ENCODE results near the gene FAM120A.

FAM120A gene

GRCh38 chr9:93562157-93562556 is 110.7 kb downstream of the FAM120A start:
- Histone ChIP-seq H4K20me1 (ENCODE audit: insufficient read depth, low read length, poor library complexity, severe bottlenecking) (no peaks in the 10 kb centered on the region), H3K4me2 (ENCODE audit: low read depth, low read length, poor library complexity, severe bottlenecking) (no peak overlapping the region), H2AFZ (ENCODE audit: low read length) (no peak overlapping the region), H3K79me2 (ENCODE audit: insufficient read depth, low read length) (no peaks in the 10 kb centered on the region), H3K36me3 (ENCODE audit: insufficient read depth, low read length) (peaks cover 67% of the 10 kb centered on the region; the same call in 1 of the 2 replicates), H3K4me1 (ENCODE audit: insufficient read depth, low read length, poor library complexity, severe bottlenecking) (peaks cover 8% of the 10 kb centered on the region), H3K27me3 (ENCODE audit: insufficient read depth, low read length, poor library complexity, severe bottlenecking) (no peaks in the 10 kb centered on the region), H3K9me2 (replicated peaks; ENCODE audit: low read depth, low read length) (no peaks in the 10 kb centered on the region), H3K4me3 (ENCODE audit: low read length, poor library complexity, severe bottlenecking) (no peak overlapping the region), H3K9ac (ENCODE audit: low read depth, low read length, poor library complexity, severe bottlenecking) (no peak overlapping the region), H3K9me3 (ENCODE audit: insufficient read depth, low read depth, low read length) (no peaks in the 10 kb centered on the region), H3F3A (ENCODE audit: low read depth) (peaks cover 3% of the 10 kb centered on the region; the same call in 1 of the 2 replicates)
- TF ChIP-seq, protein P1, sequence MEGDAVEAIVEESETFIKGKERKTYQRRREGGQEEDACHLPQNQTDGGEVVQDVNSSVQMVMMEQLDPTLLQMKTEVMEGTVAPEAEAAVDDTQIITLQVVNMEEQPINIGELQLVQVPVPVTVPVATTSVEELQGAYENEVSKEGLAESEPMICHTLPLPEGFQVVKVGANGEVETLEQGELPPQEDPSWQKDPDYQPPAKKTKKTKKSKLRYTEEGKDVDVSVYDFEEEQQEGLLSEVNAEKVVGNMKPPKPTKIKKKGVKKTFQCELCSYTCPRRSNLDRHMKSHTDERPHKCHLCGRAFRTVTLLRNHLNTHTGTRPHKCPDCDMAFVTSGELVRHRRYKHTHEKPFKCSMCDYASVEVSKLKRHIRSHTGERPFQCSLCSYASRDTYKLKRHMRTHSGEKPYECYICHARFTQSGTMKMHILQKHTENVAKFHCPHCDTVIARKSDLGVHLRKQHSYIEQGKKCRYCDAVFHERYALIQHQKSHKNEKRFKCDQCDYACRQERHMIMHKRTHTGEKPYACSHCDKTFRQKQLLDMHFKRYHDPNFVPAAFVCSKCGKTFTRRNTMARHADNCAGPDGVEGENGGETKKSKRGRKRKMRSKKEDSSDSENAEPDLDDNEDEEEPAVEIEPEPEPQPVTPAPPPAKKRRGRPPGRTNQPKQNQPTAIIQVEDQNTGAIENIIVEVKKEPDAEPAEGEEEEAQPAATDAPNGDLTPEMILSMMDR (conservative IDR thresholded peaks at IDR 0.05; ENCODE audit: low read length) = no peak
- no peak for TF ChIP-seq EZH2phosphoT487 (IDR thresholded peaks at IDR 0.05; ENCODE audit: borderline replicate concordance)

DNA sequence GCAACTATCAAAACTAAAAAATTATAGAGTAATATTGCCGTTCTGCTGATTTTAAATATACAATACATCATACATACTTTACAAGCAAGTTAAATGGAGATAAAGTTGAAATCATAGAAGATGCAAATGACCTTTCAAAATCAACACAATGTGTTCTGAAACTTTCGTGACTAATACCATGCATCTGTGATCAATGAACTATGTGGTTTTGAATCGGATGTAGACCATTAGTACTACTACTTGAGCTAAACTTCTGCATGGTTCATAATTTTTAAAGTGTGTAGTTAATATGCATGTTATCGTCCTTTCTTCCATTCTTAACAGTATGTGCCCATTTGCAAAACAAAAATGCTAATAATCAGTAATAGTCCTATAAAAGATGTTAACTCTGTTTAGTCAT is 113.6 kb downstream of the FAM120A start:
- H3K4me2 ChIP-seq (ENCODE audit: low read depth, low read length, poor library complexity, severe bottlenecking) = no peak overlapping the region
- peaks cover 3% of the 10 kb centered on the region; the same call in 1 of the 2 replicates for H3F3A ChIP-seq (ENCODE audit: low read depth)
- no peaks in the 10 kb centered on the region for H4K20me1 ChIP-seq (ENCODE audit: insufficient read depth, low read length, poor library complexity, severe bottlenecking)
- no peaks in the 10 kb centered on the region for H3K27me3 ChIP-seq (ENCODE audit: insufficient read depth, low read length, poor library complexity, severe bottlenecking)
- H3K79me2 ChIP-seq (ENCODE audit: insufficient read depth, low read length) = peaks cover 5% of the 10 kb centered on the region; the same call in 1 of the 2 replicates
- no peak overlapping the region for H3K9ac ChIP-seq (ENCODE audit: low read depth, low read length, poor library complexity, severe bottlenecking)
- H3K9me3 ChIP-seq (ENCODE audit: insufficient read depth, low read depth, low read length) = no peaks in the 10 kb centered on the region
- no peaks in the 10 kb centered on the region for H3K9me2 ChIP-seq (replicated peaks; ENCODE audit: low read depth, low read length)
- H3K4me1 ChIP-seq (ENCODE audit: insufficient read depth, low read length, poor library complexity, severe bottlenecking) = peaks cover 15% of the 10 kb centered on the region
- H3K36me3 ChIP-seq (ENCODE audit: insufficient read depth, low read length) = peaks cover 39% of the 10 kb centered on the region; the same call in 1 of the 2 replicates
- no peak overlapping the region for H2AFZ ChIP-seq (ENCODE audit: low read length)
- no peak overlapping the region for H3K4me3 ChIP-seq (ENCODE audit: low read length, poor library complexity, severe bottlenecking)
- TF ChIP-seq, protein P1 (conservative IDR thresholded peaks at IDR 0.05; ENCODE audit: low read length) = no peak
- no peak for TF ChIP-seq EZH2phosphoT487 (IDR thresholded peaks at IDR 0.05; ENCODE audit: borderline replicate concordance)

DNA sequence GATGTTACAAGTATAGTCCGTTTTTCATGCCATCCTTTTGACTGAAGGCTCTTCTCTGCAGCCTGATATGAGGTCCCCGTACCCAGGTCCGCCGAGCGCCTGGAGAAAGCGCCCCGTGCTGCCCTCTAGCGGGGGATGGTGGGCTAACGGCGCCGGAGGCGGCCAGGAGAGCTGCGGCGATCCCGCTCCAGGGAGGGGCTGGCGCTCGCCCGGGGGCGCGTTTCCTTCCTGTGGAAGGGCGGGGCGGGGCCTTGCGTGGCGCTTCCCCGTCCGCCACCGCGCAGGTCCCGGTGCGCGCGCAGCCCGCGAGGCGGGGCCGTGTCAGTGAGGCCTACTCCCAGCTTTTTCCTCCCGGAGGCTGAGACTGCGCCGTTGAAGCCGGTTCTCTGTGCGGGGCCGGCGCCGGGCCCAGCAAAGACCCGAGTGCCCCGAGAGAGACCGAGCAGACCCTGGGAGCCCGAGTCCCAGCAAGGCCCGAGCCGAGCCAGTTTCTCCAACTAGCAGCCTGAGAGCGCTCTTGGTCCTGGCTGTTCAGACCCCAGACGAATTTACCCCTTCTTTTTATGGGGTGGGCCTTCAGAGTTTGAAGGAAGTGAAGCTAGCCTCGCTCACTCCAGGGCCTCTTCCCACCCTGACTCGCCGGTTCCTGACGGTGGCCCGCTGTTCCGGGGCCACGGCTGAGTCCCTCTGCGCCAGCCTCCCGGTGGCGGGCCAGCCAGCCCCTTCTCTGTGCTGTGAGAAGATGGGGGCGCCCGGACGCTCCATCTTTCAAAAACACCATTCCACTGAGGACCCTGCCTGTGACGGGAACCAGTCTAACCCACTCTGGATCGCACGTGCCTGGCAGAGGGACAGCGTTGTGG is 115.2 kb downstream of the FAM120A start:
- TF ChIP-seq, protein P1 (conservative IDR thresholded peaks at IDR 0.05; ENCODE audit: low read length) = peak; percentile 80
- no peak for TF ChIP-seq EZH2phosphoT487 (IDR thresholded peaks at IDR 0.05; ENCODE audit: borderline replicate concordance)
- H3K79me2 ChIP-seq (ENCODE audit: insufficient read depth, low read length) = peaks cover 5% of the 10 kb centered on the region; the same call in 1 of the 2 replicates
- H3K4me3 ChIP-seq (ENCODE audit: low read length, poor library complexity, severe bottlenecking) = peak overlapping the region; percentile 81
- no peaks in the 10 kb centered on the region for H3K27me3 ChIP-seq (ENCODE audit: insufficient read depth, low read length, poor library complexity, severe bottlenecking)
- no peaks in the 10 kb centered on the region for H4K20me1 ChIP-seq (ENCODE audit: insufficient read depth, low read length, poor library complexity, severe bottlenecking)
- H3K9ac ChIP-seq (ENCODE audit: low read depth, low read length, poor library complexity, severe bottlenecking) = peak overlapping the region; percentile 96
- H3K36me3 ChIP-seq (ENCODE audit: insufficient read depth, low read length) = peaks cover 34% of the 10 kb centered on the region; the same call in 1 of the 2 replicates
- no peaks in the 10 kb centered on the region for H3K9me2 ChIP-seq (replicated peaks; ENCODE audit: low read depth, low read length)
- no peaks in the 10 kb centered on the region for H3K9me3 ChIP-seq (ENCODE audit: insufficient read depth, low read depth, low read length)
- H3F3A ChIP-seq (ENCODE audit: low read depth) = peaks cover 3% of the 10 kb centered on the region; the same call in 1 of the 2 replicates
- peak overlapping the region; percentile 95 for H3K4me2 ChIP-seq (ENCODE audit: low read depth, low read length, poor library complexity, severe bottlenecking)
- H3K4me1 ChIP-seq (ENCODE audit: insufficient read depth, low read length, poor library complexity, severe bottlenecking) = peaks cover 15% of the 10 kb centered on the region
- H2AFZ ChIP-seq (ENCODE audit: low read length) = peak overlapping the region; percentile 79
